ENCODE measurements around the gene CFAP119.

DNA sequence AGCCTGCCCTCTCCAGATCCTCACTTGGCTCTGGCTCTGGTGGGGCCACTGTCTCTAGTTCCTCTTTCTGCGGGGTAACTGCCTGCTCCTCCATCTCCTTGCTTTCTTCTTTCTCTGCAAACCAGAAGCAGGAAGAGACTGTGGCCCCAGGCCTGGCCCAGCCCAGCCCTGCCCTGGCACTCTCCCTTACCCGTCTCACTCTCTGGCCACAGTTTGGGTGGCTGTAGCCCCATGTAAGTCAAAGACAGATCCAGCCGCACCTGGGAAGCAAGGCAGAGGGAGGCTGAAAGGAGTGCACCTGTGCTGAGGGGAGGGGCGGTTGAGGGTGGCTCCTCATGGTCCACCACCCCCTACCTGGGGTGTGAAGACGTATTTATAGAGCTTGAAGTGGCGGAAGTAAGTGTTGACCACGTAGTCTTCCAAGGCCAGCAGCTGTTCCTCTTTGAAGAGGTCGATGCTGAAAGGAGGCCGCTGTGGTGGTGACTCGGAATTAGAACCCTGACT, 2.8 kb downstream of the CFAP119 start:
- TF ChIP-seq EZH2 (IDR thresholded peaks at IDR 0.05; ENCODE audit: borderline replicate concordance, low read length): no peak
- TF ChIP-seq, protein P1, sequence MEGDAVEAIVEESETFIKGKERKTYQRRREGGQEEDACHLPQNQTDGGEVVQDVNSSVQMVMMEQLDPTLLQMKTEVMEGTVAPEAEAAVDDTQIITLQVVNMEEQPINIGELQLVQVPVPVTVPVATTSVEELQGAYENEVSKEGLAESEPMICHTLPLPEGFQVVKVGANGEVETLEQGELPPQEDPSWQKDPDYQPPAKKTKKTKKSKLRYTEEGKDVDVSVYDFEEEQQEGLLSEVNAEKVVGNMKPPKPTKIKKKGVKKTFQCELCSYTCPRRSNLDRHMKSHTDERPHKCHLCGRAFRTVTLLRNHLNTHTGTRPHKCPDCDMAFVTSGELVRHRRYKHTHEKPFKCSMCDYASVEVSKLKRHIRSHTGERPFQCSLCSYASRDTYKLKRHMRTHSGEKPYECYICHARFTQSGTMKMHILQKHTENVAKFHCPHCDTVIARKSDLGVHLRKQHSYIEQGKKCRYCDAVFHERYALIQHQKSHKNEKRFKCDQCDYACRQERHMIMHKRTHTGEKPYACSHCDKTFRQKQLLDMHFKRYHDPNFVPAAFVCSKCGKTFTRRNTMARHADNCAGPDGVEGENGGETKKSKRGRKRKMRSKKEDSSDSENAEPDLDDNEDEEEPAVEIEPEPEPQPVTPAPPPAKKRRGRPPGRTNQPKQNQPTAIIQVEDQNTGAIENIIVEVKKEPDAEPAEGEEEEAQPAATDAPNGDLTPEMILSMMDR (IDR thresholded peaks at IDR 0.05; ENCODE audit: low read length): no peak

All from OCI-LY1 (cell line).